Central memory CD4-positive, alpha-beta T cell (primary cell): ENCODE measurements around the gene ZNF672.
"Not testable (repeated sequence)": the region's sequence is repeated elsewhere in the genome, so short reads cannot be mapped to it uniquely, and the experiment has no call there.

Experiments used
- DNase-seq: peaks from one replicate; pipeline ENCODE4 v3.0.0; 2022
- total RNA-seq, 3 experiments: gene quantifications; one replicate each; lab custom pipeline; 2026; lab: John Stamatoyannopoulos, UW

ZNF672 gene
- 38.6 to 50.3 (median 40.0) reads per million in 3 experiments for total RNA-seq

DNA sequence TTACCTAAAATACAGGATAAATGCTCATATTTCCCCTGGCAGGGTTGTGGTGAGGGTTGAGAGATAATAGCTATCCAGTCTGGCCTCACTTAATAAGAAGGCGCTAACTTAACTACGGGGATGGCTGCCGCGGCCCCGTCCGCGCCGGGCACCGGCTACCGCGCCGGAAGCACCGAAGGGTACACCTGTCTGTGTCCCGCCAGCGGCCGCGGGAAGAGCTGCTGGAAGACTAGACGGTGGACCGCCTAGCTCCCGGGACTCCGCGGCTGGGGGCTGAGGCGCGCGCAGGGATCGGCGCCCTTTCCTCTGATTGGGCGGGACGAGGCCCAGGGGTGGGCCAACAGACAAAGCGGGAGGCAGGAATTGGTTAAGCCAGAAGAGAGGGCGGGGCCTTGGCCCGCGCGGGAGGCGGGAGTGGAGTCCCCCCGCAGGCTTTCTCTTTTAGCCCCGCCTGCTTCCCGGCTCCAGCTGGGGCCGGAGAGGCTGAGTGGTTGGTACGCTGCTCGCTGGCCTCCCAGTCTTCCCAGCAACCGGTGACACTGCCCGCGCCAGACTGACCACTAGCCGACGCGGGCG is at the start of gene ZNF672:
ZNF672 (plus strand) TSS at position 444 of the 576 bp plus-strand sequence. CDS start 9,051 bp downstream, outside the sequence.
- DNase-seq = peak; percentile 91

DNA sequence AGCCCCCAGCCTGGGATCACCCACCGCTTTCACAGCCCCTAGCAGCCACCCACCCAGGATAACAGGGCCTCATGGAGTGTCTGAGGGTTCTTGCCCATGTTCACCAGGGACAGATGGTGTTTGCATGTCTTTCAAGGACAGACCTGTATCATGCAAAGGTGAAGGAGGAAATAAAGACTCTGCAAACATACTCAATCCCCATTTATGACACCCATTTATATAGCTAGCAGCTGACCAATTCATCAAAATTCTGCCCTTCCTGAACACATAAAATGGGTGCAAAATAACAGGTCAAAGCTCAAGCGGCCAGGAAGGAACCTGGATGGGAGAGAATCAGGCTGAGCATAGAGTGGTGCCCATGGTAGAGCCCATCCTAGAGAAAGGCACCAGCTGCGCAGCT is 49.7 kb upstream of the ZNF672 start:
- no peak for DNase-seq

DNA sequence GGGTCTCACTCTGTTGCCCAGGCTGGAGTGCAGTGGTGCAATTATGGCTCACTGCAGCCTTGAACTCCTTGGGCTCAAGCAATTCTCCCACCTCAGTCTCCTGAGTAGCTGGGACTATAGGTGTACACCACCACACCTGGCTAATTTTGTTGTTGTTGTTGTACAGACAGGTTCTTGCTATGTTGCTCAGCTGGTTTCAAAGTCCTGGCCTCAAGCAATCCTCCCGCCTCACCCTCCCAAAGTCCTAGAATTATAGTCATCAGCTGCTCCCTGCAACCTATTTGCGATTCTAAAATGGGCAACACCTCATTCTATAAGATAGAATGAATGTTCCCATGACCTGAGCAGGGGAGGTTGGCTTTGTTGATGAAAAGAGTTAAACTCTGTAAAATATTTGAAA is 48.7 kb upstream of the ZNF672 start:
- not testable (repeated sequence) for DNase-seq

DNA sequence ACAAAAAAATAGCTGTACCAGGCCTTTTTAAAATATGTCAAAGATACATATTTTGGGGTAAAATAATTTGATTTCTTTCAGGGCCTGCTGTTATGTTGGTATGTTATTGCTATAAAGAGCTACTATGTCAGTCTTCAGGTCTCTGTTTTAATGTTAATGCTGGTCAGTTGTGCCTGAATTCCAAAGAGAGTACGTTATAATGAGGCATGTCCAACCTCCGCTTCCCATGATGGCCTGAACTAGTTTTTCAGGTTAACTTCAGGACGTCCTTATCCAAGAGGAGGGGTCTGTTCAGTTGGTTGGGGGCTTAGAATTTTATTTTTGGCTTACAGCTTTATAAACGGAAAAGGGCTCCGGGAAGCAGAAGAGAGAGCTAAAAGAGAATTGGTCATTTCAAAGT is 47.6 kb upstream of the ZNF672 start:
- DNase-seq = no peak

DNA sequence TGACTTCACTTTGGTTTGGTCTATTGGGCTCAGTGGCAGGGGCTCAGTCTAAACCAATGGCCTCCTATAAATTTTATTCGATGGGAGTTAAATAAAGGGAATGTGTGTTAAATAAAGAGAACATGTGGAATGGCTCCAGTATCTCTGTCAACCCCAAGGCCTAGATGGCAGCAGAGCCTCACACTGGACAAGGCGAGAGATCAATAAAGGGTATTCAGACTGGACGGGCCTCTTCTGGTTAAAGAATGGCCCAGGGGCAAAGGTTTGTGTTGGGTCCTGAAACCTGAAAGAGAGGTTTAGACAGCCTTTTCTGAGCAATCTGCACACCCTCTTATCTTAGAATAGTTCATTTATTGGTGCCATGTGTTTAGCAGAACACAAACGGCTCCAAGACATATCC is 47.0 kb upstream of the ZNF672 start:
- no peak for DNase-seq

DNA sequence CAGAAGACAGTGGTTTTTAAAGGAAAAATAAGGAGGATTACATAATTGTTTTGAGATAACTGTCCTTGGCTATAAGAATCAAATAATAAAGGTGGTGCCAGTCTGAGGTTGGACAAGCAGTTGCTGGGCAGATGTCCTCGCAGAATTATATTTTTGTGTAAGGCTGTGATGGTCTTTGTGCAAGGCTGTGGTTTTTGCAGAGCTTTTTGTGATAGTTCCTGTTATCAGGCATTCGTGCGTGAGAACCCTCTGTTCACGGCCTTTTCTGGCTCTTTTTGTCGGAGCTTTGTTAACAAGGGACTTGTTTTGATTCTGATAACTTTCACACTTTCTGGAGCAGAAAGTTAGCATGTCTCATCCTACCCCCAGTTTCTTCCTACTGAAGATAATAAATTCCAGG is 45.7 kb upstream of the ZNF672 start:
- no peak for DNase-seq

DNA sequence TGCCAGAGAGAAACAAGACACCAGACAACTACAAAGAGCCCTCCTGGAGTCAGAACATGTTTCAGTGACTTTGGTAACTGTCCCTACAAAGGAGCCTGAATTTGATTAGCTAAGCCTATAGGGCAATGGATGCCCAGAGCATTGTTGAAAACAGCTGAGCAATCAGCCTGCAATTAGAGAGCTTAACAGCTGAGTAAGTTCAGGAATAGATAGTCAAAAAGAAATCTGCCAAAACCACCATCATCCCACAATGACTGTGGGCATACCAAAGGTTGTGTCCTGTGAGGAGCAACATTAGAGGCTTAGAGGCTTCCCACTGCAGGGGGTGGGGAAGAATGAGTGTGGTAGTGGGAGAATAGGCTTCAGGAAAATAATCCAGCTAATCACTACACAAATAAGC is 44.4 kb upstream of the ZNF672 start:
- no peak for DNase-seq

DNA sequence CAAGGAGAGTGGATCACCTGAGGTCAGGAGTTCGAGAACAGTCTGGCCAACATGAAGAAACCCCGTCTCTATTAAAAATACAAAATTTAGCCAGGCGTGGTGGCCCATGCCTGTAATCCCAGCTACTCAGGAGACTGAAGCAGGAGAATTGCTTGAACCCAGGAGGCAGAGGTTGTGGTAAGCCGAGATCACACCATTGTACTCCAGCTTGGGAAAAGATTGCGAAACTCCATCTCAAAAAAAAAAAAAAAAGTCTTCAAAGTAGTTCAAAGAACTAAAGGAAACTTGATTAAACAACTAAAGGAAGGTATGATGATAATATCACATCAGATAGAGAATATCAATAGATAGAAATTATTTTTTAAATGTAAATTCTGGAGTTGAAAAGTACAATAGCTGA is 43.4 kb upstream of the ZNF672 start:
- not testable (repeated sequence) for DNase-seq

DNA sequence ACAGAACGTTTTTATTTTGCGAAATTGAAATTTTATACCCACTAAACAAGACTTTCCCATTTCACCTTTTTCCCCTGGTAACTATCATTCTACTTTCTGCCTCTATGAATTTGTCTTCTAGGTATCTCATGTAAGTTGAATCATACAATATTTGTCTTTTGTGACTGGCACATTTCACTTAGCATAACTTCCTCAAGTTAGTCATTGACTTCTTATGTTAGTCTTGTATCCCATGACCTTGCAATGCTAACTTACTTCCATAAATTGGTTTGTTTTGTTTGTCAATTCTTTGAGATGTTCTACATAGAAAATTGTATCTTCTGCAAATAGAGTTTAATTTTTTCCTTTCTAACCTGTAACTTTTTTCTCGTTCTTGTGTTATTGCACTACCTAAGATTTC is 39.2 kb upstream of the ZNF672 start:
- no peak for DNase-seq

DNA sequence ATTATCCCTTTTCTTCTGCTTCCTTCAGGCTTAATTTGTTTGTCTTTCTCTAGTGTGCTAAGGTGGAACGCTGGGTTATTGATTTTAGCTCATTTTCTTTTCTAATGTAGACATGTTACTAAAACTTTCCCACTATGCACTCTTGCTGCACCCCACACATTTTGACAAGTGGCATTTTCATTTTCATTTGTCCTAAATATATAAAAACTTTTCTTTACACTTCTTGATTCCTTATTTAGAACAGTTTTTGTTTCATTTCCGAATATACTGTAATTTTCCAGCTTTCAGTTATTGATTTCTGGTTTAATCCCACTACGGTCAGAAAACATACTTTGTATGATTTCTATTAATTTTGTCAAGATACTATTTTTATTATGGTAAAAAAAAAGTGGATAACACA is 37.6 kb upstream of the ZNF672 start:
- DNase-seq = no peak

DNA sequence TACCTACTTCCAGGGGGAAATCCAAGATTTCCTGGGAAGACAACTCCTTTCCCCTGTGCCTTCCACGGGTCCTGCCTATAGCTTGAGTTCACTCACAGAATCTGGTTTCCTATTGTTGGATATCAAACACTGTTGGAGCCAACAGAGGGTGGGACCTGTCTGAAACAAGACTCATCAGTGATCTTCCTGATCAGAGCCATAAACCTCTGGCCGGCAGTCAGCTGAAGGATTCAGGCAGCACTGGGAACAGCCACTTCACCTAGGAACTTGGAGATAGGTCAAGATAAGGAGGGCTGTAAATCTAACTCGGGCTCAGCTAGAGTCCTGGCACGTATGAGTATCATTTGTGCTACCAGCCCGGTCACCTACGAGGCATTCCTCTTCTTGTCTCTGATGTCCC is 35.6 kb upstream of the ZNF672 start:
- no peak for DNase-seq

DNA sequence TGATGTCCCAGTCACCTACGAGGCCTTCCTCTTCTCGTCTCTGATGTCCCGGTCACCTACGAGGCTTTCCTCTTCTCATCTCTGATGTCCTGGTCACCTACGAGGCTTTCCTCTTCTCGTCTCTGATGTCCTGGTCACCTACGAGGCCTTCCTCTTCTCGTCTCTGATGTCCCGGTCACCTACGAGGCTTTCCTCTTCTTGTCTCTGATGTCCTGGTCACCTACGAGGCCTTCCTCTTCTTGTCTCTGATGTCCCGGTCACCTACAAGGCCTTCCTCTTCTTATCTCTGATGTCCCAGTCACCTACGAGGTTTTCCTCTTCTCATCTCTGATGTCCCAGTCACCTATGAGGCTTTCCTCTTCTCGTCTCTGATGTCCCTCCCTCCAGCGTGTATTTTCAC is 34.5 kb upstream of the ZNF672 start:
- not testable (repeated sequence) for DNase-seq

DNA sequence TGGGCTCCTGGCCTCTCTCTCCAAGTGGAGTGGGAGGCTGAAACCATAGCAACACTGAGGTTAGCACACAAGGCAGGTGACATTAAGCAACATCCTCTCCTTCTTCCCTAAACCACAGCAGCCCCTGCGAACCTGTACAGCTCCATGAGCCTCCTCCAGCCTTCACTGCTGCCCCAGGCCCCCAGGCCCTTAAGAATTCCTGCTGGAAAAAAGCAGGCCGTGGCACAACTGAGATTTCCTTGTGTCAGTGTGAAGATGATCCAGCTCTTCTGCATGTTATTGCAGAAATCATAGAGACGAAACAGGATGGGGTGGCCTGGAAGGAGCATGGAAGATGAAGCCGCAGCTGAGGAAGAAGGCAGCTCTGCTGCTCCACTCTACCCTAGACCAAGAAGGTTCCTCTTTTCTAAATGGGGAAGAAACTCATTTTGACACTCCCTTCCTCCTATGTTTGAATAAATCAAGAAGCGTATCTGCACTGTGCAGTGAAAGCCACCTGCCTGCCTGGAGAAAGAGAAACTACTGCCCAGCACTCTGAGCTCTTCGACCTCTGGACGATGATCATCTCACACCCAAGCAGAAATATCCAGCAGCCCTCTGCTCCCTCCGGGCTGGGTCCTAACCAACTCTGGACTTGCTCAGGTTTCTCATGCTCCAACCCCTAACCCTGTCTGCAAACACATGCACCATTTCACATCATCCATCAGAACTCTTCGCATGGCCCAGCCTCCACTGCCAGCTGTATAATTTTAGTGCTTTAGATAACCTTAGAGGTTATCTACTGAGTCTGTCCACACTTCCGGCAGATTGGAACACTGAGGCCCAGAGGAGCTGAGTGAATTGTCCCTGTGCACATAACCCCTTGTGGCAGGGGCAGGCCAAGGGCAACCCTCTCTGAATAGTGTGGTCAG is 33.0 kb upstream of the ZNF672 start:
- no peak for DNase-seq

DNA sequence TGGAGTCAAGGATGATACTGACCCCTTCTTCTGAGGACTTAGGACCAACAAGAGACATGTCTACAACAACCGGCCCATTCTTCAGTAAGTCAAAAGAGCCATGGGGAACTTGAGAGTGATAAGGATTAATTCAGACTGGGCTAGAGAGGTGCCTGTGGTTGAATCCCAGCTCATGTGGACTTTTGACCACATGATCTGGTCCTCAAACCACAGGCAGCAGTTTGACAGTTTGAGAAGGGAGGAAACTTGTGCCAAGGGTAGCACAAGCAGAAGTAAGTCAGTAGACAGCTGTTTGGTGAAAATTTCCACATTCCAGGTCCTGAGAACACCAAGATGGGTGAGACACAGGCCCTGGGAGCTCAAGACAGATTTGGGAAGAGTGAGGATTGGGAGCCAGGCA is 32.1 kb upstream of the ZNF672 start:
- DNase-seq = no peak

DNA sequence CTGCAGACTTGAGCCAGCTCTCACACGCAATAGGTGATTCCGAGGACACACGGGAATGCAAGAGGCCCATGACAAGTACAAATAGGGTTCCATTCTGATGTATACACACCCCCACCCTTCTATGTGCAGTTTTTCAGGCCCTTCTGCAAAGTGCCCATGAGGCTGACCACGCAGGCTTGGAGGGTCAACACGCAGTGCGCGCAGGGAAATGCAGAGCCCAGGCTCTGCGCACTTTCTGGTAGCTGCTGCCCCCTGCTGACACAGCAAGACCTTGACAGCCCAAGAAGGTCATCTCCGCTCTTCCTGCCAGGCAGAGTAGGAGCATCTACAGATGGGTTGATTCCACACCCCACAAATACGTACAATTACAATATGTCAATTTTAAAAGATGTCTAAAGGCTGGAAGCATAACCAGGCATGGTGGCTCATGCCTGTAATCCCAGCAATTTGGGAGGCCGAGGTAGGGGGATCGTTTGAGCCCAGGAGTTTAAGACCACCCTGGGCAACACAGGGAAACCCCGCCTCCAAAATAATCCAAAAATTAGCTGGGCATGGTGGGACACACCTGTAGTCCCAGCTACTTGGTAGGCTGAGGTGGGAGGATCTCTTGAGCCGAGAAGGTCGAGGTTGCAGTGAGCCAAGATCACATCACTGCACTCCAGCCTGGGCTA is 30.8 kb upstream of the ZNF672 start:
- DNase-seq = peak; percentile 35

DNA sequence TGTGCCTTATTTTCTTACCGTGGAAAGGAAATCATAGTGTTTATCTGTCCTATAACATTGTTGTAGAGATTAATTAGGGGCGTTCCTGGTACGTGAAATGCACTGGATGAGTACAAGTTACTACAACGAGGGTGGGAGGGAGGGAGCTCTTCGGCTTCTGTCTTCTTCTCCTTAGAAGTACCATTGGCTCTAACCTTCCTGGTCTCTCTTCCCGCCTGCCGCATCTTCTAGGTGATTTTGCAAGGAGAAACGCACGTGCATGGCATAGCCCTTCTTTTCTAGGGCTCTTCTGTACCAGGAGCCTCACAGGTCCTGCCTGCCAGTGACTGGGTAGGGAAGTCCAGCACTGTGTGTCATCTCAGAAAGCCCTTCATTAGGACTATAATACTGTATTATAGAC is 29.1 kb upstream of the ZNF672 start:
- no peak for DNase-seq

DNA sequence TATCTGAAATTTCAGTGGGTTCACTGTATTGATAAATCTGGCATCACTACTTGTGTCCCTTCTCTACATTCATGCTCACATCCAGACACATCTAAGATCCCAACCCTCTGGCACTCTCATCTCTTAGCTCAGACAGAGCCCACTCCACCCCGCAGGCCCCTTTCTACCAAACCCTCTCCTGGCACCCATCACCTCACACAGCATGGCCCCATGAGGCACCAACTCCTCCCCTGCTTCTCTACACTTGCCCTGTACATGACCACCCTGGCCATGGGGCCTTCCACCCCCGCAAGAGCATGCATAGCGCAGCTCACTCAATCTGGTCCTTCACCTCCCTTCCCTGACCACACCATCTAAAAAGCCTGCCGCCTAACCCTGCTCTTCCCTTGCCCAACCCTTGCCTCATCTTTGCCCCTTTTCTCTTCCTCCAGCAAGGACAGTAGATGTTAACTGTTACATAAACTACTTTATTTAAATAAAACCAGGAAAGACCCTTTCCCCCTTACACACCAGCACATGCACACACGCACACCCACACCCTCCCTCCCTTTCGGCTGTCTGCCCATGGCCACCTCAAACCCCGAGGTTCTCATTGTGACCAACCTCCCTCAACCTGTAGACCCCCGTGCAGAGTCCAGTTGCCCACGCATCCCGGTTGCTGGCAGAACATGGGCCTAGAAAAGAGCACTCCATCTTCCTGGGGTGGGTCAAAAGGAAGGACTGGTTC is 27.9 kb upstream of the ZNF672 start:
- DNase-seq = no peak

DNA sequence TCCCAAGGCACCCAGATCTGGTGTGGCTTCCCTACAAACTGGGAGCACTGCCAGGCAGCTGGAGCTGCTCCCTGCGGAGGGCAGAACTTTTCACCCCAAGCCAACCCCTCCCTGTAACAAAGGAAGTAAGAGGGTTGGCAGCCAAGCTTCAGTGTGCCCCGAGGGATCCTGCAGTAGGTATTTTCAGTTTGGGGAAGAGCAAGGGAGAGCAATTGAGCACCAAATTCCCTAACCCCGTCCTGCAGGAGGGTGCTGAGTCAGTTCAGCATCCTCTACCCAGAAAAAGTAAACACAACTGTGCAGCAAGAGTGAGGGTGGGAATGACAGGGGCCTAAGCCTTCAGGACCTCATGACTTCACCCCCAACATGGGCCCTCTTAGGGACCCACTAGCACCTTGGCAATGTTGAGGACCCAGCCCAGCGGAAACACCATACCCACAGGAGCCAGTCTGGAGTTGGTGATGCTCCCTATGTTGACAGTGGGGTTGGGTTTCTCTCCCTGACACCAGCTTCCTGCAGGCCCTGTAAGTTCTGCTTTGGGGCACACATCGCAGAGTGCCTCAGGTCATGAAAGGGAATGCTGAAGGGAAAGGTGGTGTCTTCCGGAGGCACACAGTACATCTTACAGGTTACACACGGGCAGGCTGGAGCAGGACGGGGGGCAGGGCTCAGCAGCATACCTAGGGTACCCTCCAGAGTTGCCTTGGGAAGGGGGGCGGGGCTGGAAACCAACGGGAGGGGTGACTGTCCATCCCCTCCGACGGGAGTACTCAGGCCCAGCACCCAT is 27.1 kb upstream of the ZNF672 start:
- DNase-seq = no peak

DNA sequence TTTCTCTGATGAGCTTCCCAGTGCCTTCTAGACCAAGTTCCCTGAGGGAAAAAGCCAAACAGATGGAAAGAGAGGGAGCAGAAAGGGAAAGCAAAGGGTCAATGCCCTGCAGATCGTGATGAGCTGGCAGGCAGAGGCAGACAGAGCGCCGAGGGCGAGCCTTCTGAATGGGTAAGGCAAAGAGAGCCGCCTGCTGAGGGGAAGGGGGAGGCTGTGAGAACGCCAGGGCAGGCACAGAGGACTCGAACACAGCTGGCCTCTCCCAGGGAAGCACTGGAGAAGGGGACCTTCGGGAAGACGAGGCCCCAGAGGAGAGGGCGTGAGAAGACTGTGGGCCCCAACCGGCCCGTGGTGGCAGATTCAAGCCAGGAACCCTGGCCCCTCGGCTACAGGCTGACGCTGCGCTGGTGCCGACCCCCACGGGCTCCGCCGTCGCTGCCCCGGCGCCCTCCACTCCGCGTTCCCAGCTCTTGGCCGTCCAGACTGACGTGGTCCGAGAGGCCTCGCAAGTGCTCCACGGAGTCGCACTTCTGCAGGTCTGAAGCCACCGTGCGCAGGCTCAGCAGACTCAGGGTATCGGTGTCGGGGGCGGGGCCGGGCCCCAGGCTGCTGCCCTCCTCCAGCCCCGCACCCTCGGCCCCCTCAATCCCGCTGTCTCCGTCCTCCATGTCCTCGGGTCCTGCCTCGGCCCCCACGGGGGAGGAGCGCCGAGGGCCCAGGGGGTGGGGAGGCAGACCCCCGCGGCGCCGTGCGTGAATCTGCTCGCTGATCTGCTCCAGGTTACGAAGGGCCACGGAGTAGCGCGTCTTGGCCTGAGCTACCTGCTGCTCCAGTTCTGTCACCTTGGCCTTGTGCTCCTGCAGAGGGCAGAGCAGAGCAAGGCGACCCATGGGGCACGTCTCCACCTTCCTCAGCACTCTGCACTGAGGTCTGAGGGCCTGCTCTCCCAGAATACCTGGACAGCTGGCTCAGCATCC is 26.2 kb upstream of the ZNF672 start:
- no peak for DNase-seq

DNA sequence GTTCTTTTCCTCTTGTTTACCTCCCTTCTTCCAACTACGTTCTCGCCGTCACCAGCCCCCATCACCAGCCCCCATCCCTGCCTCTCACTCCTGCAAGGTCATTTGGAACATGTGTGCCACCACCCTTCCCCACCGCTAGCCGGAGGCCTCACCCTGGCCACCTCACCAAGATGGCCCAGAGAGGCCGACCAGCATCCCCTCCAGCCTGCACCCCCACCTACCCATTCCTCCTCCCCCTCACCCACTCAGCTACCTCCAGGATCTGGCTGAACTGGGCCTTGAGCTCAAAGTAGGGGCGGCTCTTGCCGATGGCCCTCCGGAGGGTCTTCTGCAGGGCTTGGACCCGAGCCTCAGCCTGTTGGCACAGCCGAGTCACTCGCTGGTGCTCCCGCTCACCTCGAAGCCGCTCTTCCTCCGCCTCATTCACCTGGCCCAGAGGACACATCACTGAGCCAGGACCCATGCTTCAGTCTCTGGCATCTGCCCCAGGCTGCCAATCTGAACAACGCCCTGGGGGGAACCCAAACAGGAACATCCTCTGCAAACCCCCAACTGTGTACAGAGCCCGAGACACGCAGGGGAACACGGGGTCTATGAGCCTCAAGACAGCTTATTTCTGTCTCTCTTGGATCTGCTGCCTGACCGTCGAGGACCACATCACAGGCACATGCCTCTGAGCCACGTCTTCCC is 25.1 kb upstream of the ZNF672 start:
- no peak for DNase-seq
